Activated CD8-positive, alpha-beta memory T cell treated with anti-CD3 and anti-CD28 coated beads for 36 hours (primary cell): ENCODE data around the gene DBH. TPM values are rescaled to one million over a fixed set of nuclear protein-coding genes. Genes with fewer than 3 reads are reported as not detected.

Experiments
- CTCF ChIA-PET: fragments of 350-600 bp; sonication (Branson Sonifier 250); formaldehyde crosslinking; loops from one replicate; lab custom pipeline; 2021; ENCODE audit warnings: antibody characterized with exemption; lab: Charles Lee
- POLR2A ChIA-PET: fragments of 350-600 bp; sonication (Branson Sonifier 250); formaldehyde crosslinking; loops from one replicate; lab custom pipeline; 2021; ENCODE audit warnings: antibody characterized with exemption; lab: Charles Lee
- total RNA-seq, 2 experiments: library from RNA; stranded (reverse); gene quantifications; one replicate each; pipeline ENCODE4 v1.2.3, GENCODE V29; 2021

DBH gene
- total RNA-seq, 2 experiments from 2014 or later: not detected

DNA sequence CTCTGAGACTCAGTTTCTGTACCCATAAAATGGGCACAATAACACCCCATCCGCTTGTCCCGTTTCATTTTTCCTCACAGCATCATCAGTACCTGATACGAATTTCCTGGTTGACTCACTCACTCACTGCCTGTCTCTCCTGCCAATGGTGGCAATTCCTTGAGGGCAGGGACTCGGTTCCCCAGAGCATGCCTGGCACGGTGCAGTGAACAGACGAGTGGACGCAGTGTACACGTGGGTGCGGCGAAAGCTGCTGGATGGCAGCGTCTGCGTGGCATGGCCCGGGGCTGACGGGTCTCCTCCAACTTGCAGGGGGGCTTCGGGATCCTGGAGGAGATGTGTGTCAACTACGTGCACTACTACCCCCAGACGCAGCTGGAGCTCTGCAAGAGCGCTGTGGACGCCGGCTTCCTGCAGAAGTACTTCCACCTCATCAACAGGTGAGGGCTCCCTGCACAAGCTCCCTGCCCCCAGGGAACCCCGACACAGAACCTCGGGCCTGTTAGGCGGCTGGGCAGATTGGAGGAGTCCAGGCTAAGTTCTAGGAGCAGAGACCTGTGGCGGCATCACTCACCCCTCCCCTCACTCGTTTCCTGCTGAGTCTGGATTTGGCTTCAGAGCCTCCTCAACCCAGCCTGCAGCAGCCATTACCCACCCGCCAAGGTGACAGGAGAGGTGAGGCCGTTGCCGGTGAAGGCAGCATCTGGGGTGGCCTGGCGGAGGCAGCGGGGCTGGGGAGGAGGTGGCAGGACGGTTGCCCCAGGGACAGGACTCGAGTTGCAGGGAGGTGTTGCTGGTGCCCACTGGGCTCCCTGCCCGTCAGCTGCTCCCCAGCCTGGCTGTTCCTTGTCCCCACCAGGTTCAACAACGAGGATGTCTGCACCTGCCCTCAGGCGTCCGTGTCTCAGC lies 20.3 kb downstream of the DBH start:
- POLR2A ChIA-PET: no interaction called here
- CTCF ChIA-PET: interaction anchor here (0.6 kb wide), 1 partner anchor 1825 kb away, joined by 3 read pairs; no protein-coding TSS in a partner anchor

GRCh38 chr9:133657120-133657661 lies 21.0 kb downstream of the DBH start:
- POLR2A ChIA-PET: no interaction called here

GRCh38 chr9:133658442-133659431 lies 22.6 kb downstream of the DBH start:
- ChIA-PET POLR2A (no interaction called here), CTCF (no interaction called here)

More at GRCh38 chr9:133657120-133657661, 21.0 kb downstream of the DBH start:
- CTCF ChIA-PET: interaction anchor here (0.6 kb wide), 1 partner anchor 1824 kb away, joined by 3 read pairs; no protein-coding TSS in a partner anchor

GRCh38 chr9:133659516-133659915 lies 23.4 kb downstream of the DBH start:
- ChIA-PET CTCF (no interaction called here), POLR2A (no interaction called here)

- ChIA-PET CTCF (no interaction called here), POLR2A (no interaction called here)
Measured at GRCh38 chr9:133661846-133662540, 25.8 kb downstream of the DBH start.

DNA sequence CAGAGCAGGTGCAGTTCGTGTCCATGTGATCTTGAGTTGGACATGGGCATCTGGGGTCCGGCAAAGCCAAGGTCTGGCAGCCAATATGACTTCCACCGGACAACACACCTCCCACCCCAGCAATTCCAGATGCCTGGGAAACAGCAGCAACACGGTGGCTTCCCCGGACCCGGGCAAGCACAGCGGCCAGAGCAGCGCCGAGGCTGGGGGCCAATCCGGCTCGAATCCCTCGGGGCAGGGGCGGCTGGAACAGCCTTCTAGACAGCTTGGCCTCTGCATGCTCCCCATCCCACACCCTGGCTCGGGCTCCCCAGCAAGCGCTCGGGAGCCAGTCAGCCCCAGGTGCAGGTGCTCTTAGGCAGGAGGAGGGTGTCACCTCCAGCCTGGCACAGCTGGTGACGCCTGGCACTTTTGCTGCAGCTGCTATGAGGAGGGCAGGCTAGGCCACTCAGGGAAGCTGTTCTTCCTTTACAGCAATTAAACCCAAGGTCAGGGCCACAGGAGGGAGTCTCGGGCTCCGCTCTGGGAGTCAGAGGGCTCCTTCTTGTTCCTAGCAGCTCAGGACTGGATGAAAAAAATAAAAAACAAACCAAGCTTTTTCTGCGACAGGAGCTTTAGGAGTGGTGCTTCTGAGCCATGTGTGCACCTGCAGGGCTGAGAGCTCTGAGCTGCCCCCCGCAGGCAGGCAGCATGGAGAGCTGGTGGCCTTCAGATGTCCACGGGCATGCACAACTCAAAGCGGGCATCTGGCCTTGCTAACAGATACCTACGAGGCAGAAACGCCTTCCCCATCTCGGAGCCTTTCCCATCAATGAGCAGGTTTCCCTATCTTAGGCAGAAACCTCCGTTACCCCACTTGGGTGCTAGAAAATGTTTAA lies 28.2 kb downstream of the DBH start:
- POLR2A ChIA-PET: no interaction called here
- CTCF ChIA-PET: no interaction called here

GRCh38 chr9:133665096-133665495 lies 28.9 kb downstream of the DBH start:
- ChIA-PET CTCF (no interaction called here), POLR2A (no interaction called here)

DNA sequence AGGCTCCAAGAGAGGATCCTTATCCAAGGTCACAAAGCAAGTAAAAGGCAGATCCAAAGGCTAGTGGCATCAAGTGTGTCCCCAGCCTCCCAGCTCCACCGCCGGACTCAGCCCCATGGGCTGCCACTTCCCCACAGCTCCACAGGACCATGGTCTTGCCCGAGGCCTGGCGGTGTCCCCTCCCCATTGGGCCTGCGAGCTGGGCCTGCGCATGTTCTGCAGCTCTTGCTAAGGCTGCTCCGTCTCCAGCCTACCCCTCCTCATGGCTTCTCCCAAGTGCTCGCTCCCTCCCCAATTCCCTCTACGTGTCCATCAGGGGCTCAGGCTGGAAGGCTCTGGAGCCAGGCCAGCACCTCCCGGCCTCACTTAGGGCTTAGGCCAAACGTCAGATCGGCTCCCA lies 29.4 kb downstream of the DBH start:
- CTCF ChIA-PET: no interaction called here

DNA sequence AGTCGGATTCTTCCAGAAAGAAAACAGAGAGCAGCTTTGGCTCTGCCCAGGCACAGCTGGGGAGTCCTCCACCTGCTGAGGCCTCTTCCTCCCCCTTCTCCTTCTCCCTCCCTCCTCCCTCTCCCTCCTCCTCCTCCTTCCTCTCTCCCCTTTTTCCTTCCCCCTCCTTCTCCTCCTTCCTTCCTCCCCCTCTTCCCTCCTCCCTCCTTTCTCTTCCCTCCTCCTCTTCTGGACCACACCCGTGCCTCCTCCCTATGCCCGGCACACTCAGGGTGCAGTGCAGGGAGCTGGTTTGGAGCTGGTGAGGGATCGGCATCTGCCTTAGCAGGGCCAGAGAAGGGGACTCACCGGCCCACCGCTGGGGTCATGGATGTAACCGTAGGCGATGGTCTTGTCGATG lies 30.2 kb downstream of the DBH start:
- ChIA-PET CTCF (no interaction called here), POLR2A (interaction anchor here (0.6 kb wide), 1 partner anchor 43 kb away, joined by 4 read pairs; no protein-coding TSS in a partner anchor)

More for the DNA sequence above, 29.4 kb downstream of the DBH start:
- POLR2A ChIA-PET: interaction anchor here (0.6 kb wide), 1 partner anchor 42 kb away, joined by 4 read pairs; no protein-coding TSS in a partner anchor

DNA sequence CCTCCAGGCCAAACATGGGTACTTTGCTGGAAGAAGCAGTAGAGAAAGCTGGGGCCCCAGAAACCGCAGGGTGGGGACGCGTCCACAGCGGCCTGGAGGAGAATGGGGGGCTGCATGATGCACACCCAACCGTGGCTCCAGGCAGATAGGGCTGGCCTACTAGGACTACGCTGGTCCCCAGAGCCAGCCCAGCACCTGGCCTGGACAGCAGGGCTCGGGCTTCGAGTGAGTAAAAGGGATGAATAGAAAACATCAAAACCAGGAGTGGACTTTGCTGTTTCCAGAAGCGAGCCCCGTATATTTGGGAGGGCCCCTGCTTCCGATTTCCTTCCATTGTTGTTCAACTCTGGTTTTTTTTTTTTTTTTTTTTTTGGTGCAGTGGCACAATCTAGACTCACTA lies 30.7 kb downstream of the DBH start:
- ChIA-PET POLR2A (no interaction called here), CTCF (no interaction called here)

GRCh38 chr9:133667759-133668450 lies 31.7 kb downstream of the DBH start:
- POLR2A ChIA-PET: interaction anchor here (0.7 kb wide), 1 partner anchor 1850 kb away, joined by 3 read pairs; no protein-coding TSS in a partner anchor
- CTCF ChIA-PET: no interaction called here

GRCh38 chr9:133669182-133669801 lies 33.1 kb downstream of the DBH start:
- ChIA-PET POLR2A (no interaction called here), CTCF (no interaction called here)

DNA sequence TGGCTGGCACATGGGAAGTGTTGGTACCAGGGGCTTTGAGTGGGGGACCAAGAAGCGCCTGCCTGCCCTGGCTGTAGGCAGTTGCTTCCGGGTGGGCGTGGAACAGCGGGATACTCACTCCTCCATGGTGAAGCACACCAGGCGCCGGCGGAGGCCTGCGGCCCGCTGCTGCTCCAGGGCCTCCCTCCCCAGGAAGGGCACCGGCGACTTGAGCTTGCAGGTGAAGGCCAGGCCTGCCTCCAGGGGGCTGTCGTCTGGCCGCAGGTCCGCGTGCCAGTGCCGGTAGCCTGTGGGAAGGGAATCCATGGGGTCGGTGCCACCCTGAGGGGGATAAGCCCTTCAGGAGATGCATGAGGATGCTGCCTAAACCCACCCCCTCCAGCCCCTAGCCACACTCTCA lies 34.3 kb downstream of the DBH start:
- ChIA-PET CTCF (interaction anchor here (0.6 kb wide), 1 partner anchor 59 kb away, joined by 3 read pairs; no protein-coding TSS in a partner anchor), POLR2A (no interaction called here)

- POLR2A ChIA-PET: no interaction called here
- CTCF ChIA-PET: no interaction called here
Measured at GRCh38 chr9:133671371-133671770, 35.2 kb downstream of the DBH start.

DNA sequence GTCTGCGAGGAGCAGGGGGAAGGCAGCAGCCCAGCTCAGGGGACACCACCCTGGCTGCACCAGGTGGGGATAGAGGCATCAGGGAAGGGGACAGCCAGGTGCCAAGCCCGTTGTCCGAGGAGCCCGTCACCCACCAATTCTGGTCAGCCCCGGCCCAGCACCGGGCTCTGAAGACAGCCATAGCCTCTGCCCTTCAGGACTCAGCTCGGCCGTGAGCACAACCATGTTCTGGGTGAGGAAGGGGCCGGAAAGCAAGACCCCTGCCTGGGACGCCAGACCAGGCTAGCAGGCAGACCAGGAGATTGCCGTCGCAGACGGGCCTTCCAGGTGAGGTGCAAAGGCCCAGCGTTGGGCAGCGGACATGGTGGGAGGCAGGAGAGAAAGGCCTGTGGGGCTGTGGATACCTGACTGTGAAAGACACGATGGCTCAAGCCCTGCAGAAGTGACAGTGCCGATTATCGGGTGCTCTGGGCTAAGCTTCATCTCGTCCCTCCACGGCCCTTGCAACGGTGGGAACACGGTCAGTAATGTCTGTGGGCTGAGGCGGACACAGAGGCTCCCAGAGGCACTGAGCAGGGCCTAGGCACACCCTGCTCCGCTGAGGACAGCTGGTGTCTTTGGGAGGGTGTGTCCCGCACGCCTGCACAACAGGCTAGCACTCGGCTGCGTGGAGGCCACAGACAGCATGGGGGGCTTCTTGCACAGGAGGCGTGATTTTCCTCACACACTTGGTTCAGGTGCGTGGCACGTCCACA lies 36.5 kb downstream of the DBH start:
- POLR2A ChIA-PET: no interaction called here

DNA sequence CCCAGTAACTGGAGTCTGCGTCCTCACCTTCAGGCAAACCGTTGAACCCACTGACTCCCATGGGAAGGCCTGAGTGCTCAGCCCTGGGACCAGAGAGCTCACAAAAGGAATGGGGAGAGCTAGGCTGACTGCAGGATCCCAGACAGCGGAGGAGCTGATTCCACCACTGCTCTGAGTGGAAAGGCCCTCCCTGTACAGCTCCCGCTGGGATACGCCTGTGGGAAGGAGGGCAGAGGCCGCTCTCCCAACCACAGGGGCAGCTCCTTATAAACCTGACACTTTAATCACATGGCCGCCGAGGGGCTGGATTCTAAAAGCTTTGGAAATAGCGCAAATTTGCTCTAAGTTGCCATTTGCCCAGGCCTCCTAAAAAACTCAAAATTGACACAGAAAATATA lies 37.1 kb downstream of the DBH start:
- ChIA-PET CTCF (no interaction called here), POLR2A (no interaction called here)

More for the DNA sequence above, 36.5 kb downstream of the DBH start:
- CTCF ChIA-PET: no interaction called here
